ENCODE data around the gene SFXN5.

SFXN5 gene

DNA sequence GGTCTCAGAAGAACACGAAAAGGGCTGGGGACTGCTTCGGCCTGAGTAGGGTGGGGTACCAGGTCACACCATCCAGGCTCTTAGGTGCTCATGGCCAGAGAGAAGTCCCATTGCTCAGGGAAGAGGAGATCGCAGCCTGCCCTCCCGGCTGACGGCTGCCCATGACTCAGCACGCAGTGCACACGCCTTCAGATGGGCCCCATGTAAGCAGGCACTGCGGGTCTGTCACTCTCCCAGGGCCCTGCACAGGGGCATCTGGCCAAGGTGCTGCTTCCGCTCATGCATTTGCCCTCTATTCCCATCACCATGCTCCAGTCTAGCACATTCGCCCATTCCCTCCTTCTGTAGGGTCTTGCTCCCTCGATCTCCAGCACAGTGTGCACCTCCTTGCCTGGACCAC is 34.7 kb downstream of the SFXN5 start:
- H3K9ac ChIP-seq (ENCODE audit: low read length) = no peak overlapping the region
- H3K27ac ChIP-seq (ENCODE audit: low read depth, low read length) = no peak overlapping the region
- no peak overlapping the region for H3K4me2 ChIP-seq (ENCODE audit: low read depth, low read length, poor library complexity, severe bottlenecking)
- H4K20me1 ChIP-seq (ENCODE audit: low read depth, low read length) = no peaks in the 10 kb centered on the region
- no peaks in the 10 kb centered on the region for H3K9me3 ChIP-seq (ENCODE audit: insufficient read depth, low read length)
- no peak overlapping the region for H3K4me3 ChIP-seq (ENCODE audit: insufficient read depth, low read length, poor library complexity, severe bottlenecking)
- no peaks in the 10 kb centered on the region for H3F3A ChIP-seq (ENCODE audit: insufficient read depth)
- no peaks in the 10 kb centered on the region for H3K36me3 ChIP-seq (ENCODE audit: low read length)
- H3K27me3 ChIP-seq (ENCODE audit: low read length) = no peaks in the 10 kb centered on the region
- TF ChIP-seq CTCF (IDR thresholded peaks at IDR 0.05; ENCODE audit: insufficient read depth, low read length, poor library complexity, severe bottlenecking) (no peak), EZH2phosphoT487 (conservative IDR thresholded peaks at IDR 0.05; ENCODE audit: low read length) (no peak)
- no peaks in the 10 kb centered on the region for H3K9me2 ChIP-seq (replicated peaks; ENCODE audit: insufficient read depth, low read length)
- no peaks in the 10 kb centered on the region for H3K79me2 ChIP-seq (ENCODE audit: insufficient read depth, low read length)
- no peak overlapping the region for H2AFZ ChIP-seq (ENCODE audit: low read depth, low read length, severe bottlenecking)

DNA sequence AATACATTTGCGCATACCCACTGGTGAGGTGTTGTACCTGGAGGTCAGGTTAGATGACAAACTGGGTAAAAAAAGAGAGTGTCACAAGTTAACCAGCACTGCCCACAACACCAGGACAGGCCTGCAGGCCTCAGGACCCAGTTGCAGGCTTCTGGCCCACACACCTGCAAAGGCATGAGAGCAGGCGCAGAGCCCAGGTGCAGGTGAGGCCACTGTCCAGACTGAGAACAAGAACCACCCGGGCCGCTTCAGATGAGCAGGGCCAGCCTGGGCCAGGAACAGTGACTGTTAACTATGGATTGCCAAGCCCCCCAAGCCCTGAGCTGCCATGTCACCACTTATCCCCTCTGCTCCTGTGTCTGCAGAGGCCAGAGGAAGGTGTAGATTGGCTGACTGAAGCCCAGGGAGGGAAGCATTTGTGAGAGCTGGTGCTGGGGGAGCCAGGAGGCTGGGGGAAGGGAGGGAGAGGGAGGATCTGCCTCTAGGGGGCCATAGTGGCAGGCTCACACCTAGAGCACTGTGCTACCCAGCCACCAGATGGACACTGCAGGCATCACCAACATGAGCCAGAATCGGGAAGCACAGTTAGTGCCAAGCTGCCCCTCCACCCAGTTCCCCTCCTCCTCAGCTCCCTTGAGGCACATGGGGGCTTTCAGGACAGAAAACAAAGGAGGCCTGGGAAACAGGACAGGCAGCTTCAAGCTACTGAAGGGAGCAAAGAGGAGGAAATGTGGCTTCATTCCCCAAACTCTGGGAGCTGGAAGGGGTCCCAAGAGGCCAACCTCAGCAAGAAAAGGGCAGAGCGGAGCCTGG is 35.4 kb downstream of the SFXN5 start:
- H3K4me2 ChIP-seq (ENCODE audit: low read depth, low read length, poor library complexity, severe bottlenecking) = no peak overlapping the region
- H3K27ac ChIP-seq (ENCODE audit: low read depth, low read length) = no peak overlapping the region

DNA sequence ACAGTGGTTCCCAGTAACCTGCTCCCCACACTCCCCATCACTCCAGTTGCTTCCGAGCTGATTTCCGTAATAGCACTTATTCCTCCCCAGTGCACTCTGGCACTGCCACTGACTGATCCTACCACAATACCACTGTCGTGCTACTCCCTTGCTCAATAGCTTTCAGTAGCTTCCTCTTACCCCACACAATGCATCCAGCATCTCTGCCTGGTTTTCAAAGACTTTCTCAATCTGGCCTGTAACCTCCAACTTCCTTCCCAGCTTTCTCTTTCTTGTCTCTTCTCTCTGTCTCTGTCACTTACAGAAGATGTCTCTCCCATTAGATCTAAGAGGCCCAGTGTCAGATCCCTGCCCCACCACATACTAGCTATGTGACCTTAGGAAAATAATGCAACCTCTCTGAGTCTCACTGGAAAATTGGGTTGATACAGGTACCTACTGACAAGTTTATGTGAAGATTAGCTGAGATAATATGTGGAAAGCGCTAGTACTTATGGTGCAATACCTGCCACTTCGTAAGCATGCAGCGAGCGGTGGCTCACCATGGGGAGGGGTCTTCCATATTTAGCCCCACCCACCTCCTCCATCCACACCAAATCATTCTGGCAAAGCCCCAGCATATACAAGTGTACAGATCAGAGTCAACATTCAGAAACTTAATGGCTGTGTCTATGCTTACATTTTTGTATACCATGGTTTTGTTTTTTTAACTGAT is 36.7 kb downstream of the SFXN5 start:
- no peak overlapping the region for H3K9ac ChIP-seq (ENCODE audit: low read length)
- H3K4me2 ChIP-seq (ENCODE audit: low read depth, low read length, poor library complexity, severe bottlenecking) = no peak overlapping the region
- H3K4me3 ChIP-seq (ENCODE audit: insufficient read depth, low read length, poor library complexity, severe bottlenecking) = no peak overlapping the region
- H3K36me3 ChIP-seq (ENCODE audit: low read length) = no peaks in the 10 kb centered on the region
- no peak overlapping the region for H2AFZ ChIP-seq (ENCODE audit: low read depth, low read length, severe bottlenecking)
- H3K27ac ChIP-seq (ENCODE audit: low read depth, low read length) = no peak overlapping the region
- no peaks in the 10 kb centered on the region for H3K9me2 ChIP-seq (replicated peaks; ENCODE audit: insufficient read depth, low read length)
- no peaks in the 10 kb centered on the region for H3K27me3 ChIP-seq (ENCODE audit: low read length)
- H3K79me2 ChIP-seq (ENCODE audit: insufficient read depth, low read length) = no peaks in the 10 kb centered on the region
- H3K9me3 ChIP-seq (ENCODE audit: insufficient read depth, low read length) = no peaks in the 10 kb centered on the region
- H3F3A ChIP-seq (ENCODE audit: insufficient read depth) = no peaks in the 10 kb centered on the region
- TF ChIP-seq EZH2phosphoT487 (conservative IDR thresholded peaks at IDR 0.05; ENCODE audit: low read length) = no peak
- no peak for TF ChIP-seq CTCF (IDR thresholded peaks at IDR 0.05; ENCODE audit: insufficient read depth, low read length, poor library complexity, severe bottlenecking)
- H4K20me1 ChIP-seq (ENCODE audit: low read depth, low read length) = no peaks in the 10 kb centered on the region

More for the DNA sequence above, 35.4 kb downstream of the SFXN5 start:
- Histone ChIP-seq H3K9me2 (replicated peaks; ENCODE audit: insufficient read depth, low read length) (no peaks in the 10 kb centered on the region), H3K27me3 (ENCODE audit: low read length) (no peaks in the 10 kb centered on the region), H3K36me3 (ENCODE audit: low read length) (no peaks in the 10 kb centered on the region), H3K9me3 (ENCODE audit: insufficient read depth, low read length) (no peaks in the 10 kb centered on the region), H2AFZ (ENCODE audit: low read depth, low read length, severe bottlenecking) (no peak overlapping the region), H3K79me2 (ENCODE audit: insufficient read depth, low read length) (no peaks in the 10 kb centered on the region), H4K20me1 (ENCODE audit: low read depth, low read length) (no peaks in the 10 kb centered on the region), H3F3A (ENCODE audit: insufficient read depth) (no peaks in the 10 kb centered on the region), H3K4me3 (ENCODE audit: insufficient read depth, low read length, poor library complexity, severe bottlenecking) (no peak overlapping the region), H3K9ac (ENCODE audit: low read length) (no peak overlapping the region)
- TF ChIP-seq EZH2phosphoT487 (conservative IDR thresholded peaks at IDR 0.05; ENCODE audit: low read length) (no peak), CTCF (IDR thresholded peaks at IDR 0.05; ENCODE audit: insufficient read depth, low read length, poor library complexity, severe bottlenecking) (no peak)
